ENCODE results near the gene SPATC1L.
A peak's percentile ranks its signal among the peaks of the same experiment; 100 is the strongest.

The SPATC1L gene

GRCh38 chr21:46159841-46160656 is 24.2 kb downstream of the SPATC1L start:
- no peak for DNase-seq

DNA sequence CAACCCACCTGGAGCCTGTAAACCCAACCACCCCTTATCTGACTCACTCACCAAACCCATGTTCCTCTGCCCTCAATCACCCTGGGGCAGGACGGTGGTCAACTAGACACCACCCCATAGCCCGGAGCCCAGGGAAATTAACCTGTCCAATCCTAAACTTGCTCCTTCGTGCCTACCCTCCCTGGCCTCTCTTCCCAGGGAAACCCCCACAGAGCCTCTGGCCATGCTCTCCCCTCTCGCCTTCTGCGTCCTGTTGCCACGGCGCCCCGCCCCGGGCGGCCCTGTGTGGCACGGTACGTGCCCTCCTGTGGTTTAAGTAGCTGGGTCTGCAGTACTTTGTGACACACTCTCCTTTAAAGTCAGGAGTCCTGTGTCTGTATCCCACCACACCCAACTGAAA is 24.9 kb downstream of the SPATC1L start:
- no peak for DNase-seq

DNA sequence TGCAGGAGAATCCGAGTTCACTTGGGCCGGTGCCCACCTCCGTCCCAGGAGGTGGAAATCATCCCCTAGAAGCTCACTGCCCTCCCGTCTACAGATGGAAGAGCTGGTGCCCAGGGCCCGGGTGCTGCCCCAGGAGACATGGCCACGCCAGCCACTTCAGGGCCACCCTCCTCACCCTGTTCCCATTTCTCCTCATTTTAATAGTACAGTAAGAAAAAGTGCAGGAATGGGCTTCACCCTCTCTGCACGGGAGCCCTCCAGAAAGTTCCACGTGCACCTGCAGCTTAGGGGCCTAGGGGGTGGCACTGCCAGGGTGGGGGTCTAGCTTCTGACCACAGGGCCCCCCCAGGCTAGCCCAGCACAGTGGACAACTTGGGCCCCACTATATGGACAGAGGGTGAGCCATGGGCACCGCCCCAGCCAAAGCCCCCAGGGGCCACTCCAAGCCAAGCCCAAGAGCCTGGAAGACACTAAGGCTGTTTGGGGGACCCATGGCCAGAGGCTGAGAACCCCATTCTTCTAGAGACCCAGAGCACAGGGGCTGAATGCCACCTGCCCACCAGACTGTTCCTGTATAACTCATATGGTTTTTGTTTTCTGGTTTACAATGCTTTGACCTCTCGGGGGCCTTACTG is 25.5 kb downstream of the SPATC1L start:
- no peak for DNase-seq

GRCh38 chr21:46157987-46158451 is 26.2 kb downstream of the SPATC1L start:
- DNase-seq, result no peak

- no peak for DNase-seq
These were observed 26.8 kb downstream of the SPATC1L start for GRCh38 chr21:46157396-46157986.

DNA sequence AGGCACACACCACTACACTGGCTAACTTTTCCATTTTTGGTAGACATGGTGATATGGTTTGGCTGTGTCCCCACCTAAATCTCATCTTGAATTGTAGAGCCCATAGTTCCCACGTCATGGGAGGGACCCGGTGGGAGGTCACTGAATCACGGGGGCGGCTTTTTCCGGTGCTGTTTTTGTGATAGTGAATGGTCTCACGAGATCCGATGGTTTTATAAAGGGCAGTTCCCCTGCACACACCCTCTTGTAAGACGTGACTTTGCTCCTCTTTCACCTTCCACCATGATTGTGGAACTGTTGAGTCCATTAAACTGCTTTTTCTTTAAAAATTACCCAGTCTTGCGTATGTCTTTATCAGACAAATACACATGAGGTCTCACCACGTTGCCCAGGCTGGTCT is 27.6 kb downstream of the SPATC1L start:
- no peak for DNase-seq

GRCh38 chr21:46156378-46156645 is 27.9 kb downstream of the SPATC1L start:
- DNase-seq, result no peak

DNA sequence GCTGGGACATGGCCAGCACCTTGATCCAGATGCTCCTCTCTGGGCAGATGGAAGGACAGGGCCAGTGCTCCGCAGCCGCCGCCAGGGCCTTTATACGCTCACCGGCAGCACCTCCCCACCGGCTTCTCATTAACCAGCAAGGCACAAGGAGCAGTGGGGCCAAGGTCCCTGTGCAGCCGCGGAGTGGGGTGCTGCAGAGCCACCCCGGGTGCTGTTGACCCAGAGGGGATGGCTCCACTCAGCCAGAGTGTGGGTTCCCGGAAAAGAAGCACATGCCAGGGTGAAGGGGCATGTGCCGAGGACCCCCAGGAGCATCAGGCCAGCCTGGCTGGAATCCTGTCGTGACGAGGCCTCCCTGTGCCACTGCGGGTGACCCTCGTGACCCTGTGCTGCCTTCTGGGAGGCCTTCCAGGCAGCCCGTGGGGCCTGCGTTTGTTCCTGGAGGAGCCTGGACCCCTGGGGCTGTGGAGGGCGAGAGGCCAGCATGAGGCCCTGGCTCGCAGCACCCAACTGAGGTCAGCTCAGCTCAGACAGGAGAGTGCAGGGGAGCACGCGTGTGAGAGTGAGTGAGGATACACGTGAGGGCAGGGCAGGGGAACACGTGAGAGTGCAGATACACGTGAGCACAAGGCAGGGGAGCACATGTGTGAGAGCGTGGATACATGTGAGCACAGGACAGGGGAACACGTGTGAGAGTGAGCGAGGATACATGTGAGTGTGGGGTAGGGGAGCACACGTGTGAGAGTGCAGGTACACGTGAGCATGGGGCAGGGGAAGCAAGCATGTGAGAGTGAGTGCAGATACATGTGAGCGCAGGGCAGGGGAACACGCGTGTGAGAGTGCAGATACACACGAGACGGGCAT is 28.5 kb downstream of the SPATC1L start, which contains the start of gene FTCD:
TSS of gene FTCD (minus strand) at position 66 of the 864 bp plus-strand sequence. CDS start at position 10, 56 bp downstream.
- no peak for DNase-seq

GRCh38 chr21:46154955-46155513 is 29.2 kb downstream of the SPATC1L start:
- DNase-seq, result no peak

- no peak for DNase-seq
These were observed 29.9 kb downstream of the SPATC1L start for GRCh38 chr21:46154155-46154954.

- DNase-seq, result peak; percentile 15
These were observed 30.8 kb downstream of the SPATC1L start for GRCh38 chr21:46153247-46154154.

- no peak for DNase-seq
These were observed 31.4 kb downstream of the SPATC1L start for GRCh38 chr21:46152927-46153246.

- DNase-seq, result no peak
These were observed 32.0 kb downstream of the SPATC1L start for GRCh38 chr21:46151989-46152926.

DNA sequence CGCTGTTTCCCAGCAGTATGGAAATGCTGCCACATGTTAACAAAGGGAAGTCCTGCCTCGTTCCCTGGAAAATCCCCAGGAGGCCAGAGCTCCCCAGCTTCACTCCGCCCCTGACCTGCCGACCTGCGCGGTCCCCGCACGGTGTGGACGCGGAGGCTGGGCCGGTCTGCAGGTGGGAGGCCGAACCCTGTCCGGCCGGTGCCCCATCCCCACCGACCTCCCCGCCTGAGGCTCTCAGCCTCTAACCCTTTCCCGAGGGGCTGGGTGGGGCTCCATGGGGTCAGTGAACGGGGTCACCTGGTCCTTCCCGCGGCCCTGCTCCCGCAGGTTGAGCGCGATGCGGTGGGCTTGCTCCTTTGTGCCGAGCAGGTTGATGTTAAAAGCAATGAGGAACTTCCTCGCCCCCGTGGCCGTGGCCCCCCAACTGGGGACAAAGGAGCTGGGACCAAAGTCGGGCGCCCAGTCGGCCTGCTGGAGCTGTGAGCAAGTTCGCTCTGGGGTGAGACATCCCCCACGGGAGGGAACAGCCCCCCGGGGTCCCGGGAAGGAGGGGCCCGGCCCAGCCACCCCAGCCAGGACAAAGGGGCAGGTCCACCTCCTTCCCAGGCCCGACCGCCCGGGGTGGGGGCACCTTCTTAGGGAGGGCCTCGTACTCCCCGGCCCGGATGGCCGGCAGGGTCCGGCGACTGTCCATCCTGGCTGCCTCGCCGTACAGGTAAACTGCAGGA is 32.8 kb downstream of the SPATC1L start:
- DNase-seq, result no peak

- DNase-seq, result no peak
These were observed 33.7 kb downstream of the SPATC1L start for GRCh38 chr21:46150491-46151121.

GRCh38 chr21:46150073-46150472 is 34.2 kb downstream of the SPATC1L start:
- DNase-seq, result no peak

GRCh38 chr21:46149205-46149901 is 34.9 kb downstream of the SPATC1L start:
- DNase-seq, result no peak

- no peak for DNase-seq
These were observed 36.2 kb downstream of the SPATC1L start for GRCh38 chr21:46148106-46148505.
